Measurements from ENCODE around the gene ASCC2. TPM values are rescaled to one million over a fixed set of nuclear protein-coding genes. Genes with fewer than 3 reads are reported as not detected.

Gene ASCC2
- total and polyA plus RNA-seq, 2 donors (not counting 1 experiment from before 2014, with no cell fraction given): 23.8 to 30.5 TPM

DNA sequence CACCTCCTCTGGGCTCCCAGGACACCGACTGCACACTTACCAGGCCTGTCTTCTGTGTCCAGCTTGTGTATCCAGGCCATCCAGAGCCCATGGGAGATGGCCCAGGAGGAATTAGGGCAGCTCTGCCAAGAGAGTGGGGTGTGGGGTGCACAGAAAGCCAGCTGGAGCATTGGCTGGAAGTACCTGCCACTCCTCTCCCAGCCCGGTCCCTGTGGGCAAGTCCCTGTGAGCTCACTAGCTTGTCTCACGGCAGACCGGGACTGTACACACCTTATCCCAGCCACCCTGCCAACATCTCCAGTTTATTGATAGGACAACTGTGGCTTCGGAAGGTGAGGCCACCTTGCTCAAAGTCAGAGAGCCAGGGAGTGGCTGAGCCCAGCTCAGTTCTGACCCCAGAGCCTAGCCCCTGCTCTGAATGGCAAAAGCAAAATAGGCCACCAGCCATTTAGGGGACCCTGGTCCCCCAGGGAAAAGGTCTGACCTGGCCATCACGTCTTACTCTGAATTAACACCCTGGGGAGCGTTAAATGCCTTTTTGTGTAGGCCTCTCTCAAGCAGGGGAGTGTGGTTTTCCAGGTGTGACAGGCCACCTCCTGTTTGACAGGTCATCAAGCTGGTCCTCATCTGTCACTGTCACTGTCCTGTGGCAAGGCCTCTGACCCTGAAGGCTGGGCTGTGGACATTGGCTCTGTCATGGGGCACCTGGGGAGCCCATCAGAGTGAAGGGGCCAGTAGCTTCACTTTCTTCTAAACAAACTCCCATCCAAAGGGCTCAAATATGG lies 55.8 kb downstream of the ASCC2 start:
- H3K4me1 ChIP-seq (ENCODE audit: control insufficient read depth, extremely low read depth, insufficient read depth, low read length): peaks cover 37% of the 10 kb centered on the region
- H4K20me1 ChIP-seq (ENCODE audit: control insufficient read depth, extremely low read depth, insufficient read depth, low read length): no peaks in the 10 kb centered on the region
- peak overlapping the region; percentile 39 for H2AFZ ChIP-seq (ENCODE audit: low read length)
- no peaks in the 10 kb centered on the region for H3K79me2 ChIP-seq (ENCODE audit: control insufficient read depth, insufficient read depth, low read length)
- peak overlapping the region; percentile 97 for H3K27ac ChIP-seq (ENCODE audit: insufficient read depth, low read length)
- H3K36me3 ChIP-seq (ENCODE audit: control insufficient read depth, insufficient read depth, low read length): no peaks in the 10 kb centered on the region
- H3K9ac ChIP-seq (ENCODE audit: insufficient read depth, low read length): no peak overlapping the region
- no peaks in the 10 kb centered on the region for H3K27me3 ChIP-seq (ENCODE audit: control insufficient read depth, insufficient read depth, low read length)
- TF ChIP-seq, protein P1, sequence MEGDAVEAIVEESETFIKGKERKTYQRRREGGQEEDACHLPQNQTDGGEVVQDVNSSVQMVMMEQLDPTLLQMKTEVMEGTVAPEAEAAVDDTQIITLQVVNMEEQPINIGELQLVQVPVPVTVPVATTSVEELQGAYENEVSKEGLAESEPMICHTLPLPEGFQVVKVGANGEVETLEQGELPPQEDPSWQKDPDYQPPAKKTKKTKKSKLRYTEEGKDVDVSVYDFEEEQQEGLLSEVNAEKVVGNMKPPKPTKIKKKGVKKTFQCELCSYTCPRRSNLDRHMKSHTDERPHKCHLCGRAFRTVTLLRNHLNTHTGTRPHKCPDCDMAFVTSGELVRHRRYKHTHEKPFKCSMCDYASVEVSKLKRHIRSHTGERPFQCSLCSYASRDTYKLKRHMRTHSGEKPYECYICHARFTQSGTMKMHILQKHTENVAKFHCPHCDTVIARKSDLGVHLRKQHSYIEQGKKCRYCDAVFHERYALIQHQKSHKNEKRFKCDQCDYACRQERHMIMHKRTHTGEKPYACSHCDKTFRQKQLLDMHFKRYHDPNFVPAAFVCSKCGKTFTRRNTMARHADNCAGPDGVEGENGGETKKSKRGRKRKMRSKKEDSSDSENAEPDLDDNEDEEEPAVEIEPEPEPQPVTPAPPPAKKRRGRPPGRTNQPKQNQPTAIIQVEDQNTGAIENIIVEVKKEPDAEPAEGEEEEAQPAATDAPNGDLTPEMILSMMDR (conservative IDR thresholded peaks at IDR 0.05 in 1 of 2, IDR thresholded peaks at IDR 0.05 in 1 of 2; ENCODE audit: low read depth in 1 of 2, low read length in 2 of 2): no peak
- no peak for TF ChIP-seq EZH2 (IDR thresholded peaks at IDR 0.05; ENCODE audit: low read length, missing control alignments)
- DNase-seq (ENCODE audit: low read depth in 2 of 2): peak in 1 of 2 donors; percentile 71
- H3K9me3 ChIP-seq (ENCODE audit: control insufficient read depth, insufficient read depth, low read depth, low read length): no peaks in the 10 kb centered on the region
- no peak overlapping the region for H3K4me3 ChIP-seq (replicated peaks in 1 of 4; ENCODE audit: control extremely low read depth in 1 of 4, insufficient read depth in 1 of 4, low read depth in 3 of 4, low read length in 4 of 4)
- no peak overlapping the region for H3K4me2 ChIP-seq (ENCODE audit: extremely low read depth, insufficient read depth, low read length)

DNA sequence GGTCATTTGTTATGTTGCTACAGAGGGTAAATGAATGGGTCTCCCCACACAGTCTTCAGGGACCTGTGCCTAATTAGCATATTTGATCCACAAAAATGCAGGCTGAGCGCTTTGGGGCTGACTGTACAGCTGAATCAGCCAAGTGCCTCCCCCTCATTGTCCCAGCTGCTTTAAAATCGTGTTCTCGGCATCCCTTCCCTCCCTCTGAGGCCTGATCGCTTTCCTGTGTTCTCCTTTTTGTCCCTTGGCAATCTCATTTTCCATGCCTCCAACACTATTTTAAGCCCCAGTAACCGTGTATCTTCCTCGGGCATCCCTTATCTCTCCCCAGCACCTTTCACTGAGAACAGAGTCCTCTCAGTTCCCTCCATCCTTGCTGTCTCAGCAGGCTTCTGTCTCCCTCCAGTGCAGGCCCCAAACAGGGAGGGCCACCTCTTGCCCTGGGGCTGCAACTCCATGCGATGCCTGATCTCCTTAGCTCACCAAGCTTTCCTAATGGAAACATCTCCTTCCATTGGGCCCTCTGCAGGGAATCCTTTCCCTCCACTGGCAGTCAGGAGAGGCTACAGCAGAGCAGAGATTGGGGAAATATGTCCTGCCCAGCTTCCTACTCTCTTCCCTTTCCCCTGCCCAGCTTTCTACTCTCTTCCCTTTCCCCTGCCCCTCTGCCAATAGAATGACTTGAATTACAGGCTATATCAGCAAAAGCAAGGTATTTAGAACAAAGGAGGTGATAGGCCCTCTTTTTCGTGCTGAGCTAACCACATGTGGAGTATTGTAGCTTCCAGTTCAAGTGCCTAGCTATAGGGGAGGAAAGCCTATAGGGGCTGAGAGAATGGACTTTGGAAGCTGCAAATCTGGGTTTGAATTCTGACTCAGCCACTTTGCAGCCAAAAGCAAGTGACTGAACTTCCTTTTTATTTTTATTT lies 57.1 kb downstream of the ASCC2 start:
- peak overlapping the region; percentile 60 for H3K9ac ChIP-seq (ENCODE audit: insufficient read depth, low read length)
- TF ChIP-seq EZH2 (IDR thresholded peaks at IDR 0.05; ENCODE audit: low read length, missing control alignments): no peak
- TF ChIP-seq, protein P1 (conservative IDR thresholded peaks at IDR 0.05 in 1 of 2, IDR thresholded peaks at IDR 0.05 in 1 of 2; ENCODE audit: low read depth in 1 of 2, low read length in 2 of 2): no peak
- no peaks in the 10 kb centered on the region for H4K20me1 ChIP-seq (ENCODE audit: control insufficient read depth, extremely low read depth, insufficient read depth, low read length)
- H3K4me1 ChIP-seq (ENCODE audit: control insufficient read depth, extremely low read depth, insufficient read depth, low read length): peaks cover 37% of the 10 kb centered on the region
- no peaks in the 10 kb centered on the region for H3K36me3 ChIP-seq (ENCODE audit: control insufficient read depth, insufficient read depth, low read length)
- H3K9me3 ChIP-seq (ENCODE audit: control insufficient read depth, insufficient read depth, low read depth, low read length): no peaks in the 10 kb centered on the region
- no peaks in the 10 kb centered on the region for H3K27me3 ChIP-seq (ENCODE audit: control insufficient read depth, insufficient read depth, low read length)
- DNase-seq (ENCODE audit: low read depth in 2 of 2): peak; percentile 52 to 96
- no peaks in the 10 kb centered on the region for H3K79me2 ChIP-seq (ENCODE audit: control insufficient read depth, insufficient read depth, low read length)
- H3K4me2 ChIP-seq (ENCODE audit: extremely low read depth, insufficient read depth, low read length): peak overlapping the region; percentile 78
- H2AFZ ChIP-seq (ENCODE audit: low read length): peak overlapping the region; percentile 82
- H3K27ac ChIP-seq (ENCODE audit: insufficient read depth, low read length): peak overlapping the region; percentile 97
- H3K4me3 ChIP-seq (replicated peaks in 1 of 4; ENCODE audit: control extremely low read depth in 1 of 4, insufficient read depth in 1 of 4, low read depth in 3 of 4, low read length in 4 of 4): no peak overlapping the region

DNA sequence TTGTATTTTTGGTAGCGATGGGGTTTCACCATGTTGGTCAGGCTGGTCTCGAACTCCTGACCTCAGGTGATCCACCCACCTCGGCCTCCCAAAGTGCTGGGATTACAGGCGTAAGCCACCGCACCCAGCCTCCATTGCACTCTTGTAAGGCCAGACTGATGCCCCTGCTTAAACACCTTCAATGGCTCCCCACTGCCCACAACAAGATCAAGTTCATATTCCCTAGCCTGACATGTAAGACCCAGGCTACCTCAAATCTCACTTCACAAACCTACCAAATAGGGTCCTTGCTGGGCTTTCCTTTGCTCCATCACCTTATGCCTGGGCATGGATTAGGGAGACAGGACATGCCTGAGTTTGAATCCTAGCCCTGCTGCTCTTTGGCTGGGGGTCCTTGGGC lies 57.9 kb downstream of the ASCC2 start:
- Histone ChIP-seq H3K79me2 (ENCODE audit: control insufficient read depth, insufficient read depth, low read length) (no peaks in the 10 kb centered on the region), H3K4me1 (ENCODE audit: control insufficient read depth, extremely low read depth, insufficient read depth, low read length) (peaks cover 37% of the 10 kb centered on the region), H3K27ac (ENCODE audit: insufficient read depth, low read length) (peak overlapping the region; percentile 97), H3K36me3 (ENCODE audit: control insufficient read depth, insufficient read depth, low read length) (no peaks in the 10 kb centered on the region), H4K20me1 (ENCODE audit: control insufficient read depth, extremely low read depth, insufficient read depth, low read length) (no peaks in the 10 kb centered on the region), H3K4me3 (replicated peaks in 1 of 4; ENCODE audit: control extremely low read depth in 1 of 4, insufficient read depth in 1 of 4, low read depth in 3 of 4, low read length in 4 of 4) (no peak overlapping the region), H3K9ac (ENCODE audit: insufficient read depth, low read length) (no peak overlapping the region), H3K9me3 (ENCODE audit: control insufficient read depth, insufficient read depth, low read depth, low read length) (no peaks in the 10 kb centered on the region), H2AFZ (ENCODE audit: low read length) (no peak overlapping the region), H3K4me2 (ENCODE audit: extremely low read depth, insufficient read depth, low read length) (no peak overlapping the region), H3K27me3 (ENCODE audit: control insufficient read depth, insufficient read depth, low read length) (no peaks in the 10 kb centered on the region)
- no peak for DNase-seq (ENCODE audit: low read depth in 2 of 2)
- no peak for TF ChIP-seq EZH2 (IDR thresholded peaks at IDR 0.05; ENCODE audit: low read length, missing control alignments)
- TF ChIP-seq, protein P1 (conservative IDR thresholded peaks at IDR 0.05 in 1 of 2, IDR thresholded peaks at IDR 0.05 in 1 of 2; ENCODE audit: low read depth in 1 of 2, low read length in 2 of 2): no peak
